Rectal smooth muscle tissue (tissue), 1 donor: Measurements from ENCODE around the gene PHLDB2.

Experiments
- H3K27ac ChIP-seq: one replicate; pipeline ENCODE4 v1.7.0; 2013; ENCODE audit warnings: low read depth, low read length, inconsistent platforms
- H3K27me3 ChIP-seq: one replicate; pipeline ENCODE4 v1.7.0; 2013; ENCODE audit warnings: low read length; ENCODE audit not compliant: control insufficient read depth, insufficient read depth
- H3K36me3 ChIP-seq: one replicate; pipeline ENCODE4 v1.7.0; 2013; ENCODE audit warnings: low read length; ENCODE audit not compliant: control insufficient read depth, insufficient read depth
- H3K4me1 ChIP-seq: one replicate; pipeline ENCODE4 v1.7.0; 2013; ENCODE audit warnings: low read length; ENCODE audit not compliant: control insufficient read depth, insufficient read depth
- H3K4me3 ChIP-seq: one replicate; pipeline ENCODE4 v1.7.0; 2013; ENCODE audit warnings: low read length
- H3K9ac ChIP-seq: one replicate; pipeline ENCODE4 v1.7.0; 2013; ENCODE audit warnings: low read length

The PHLDB2 gene

GRCh38 chr3:111853068-111853467 lies 6.0 kb upstream of the PHLDB2 start:
- Histone ChIP-seq H3K4me1 (peaks cover 11% of the 10 kb centered on the region), H3K27me3 (no peaks in the 10 kb centered on the region), H3K9ac (no peak overlapping the region), H3K36me3 (no peaks in the 10 kb centered on the region), H3K4me3 (no peak overlapping the region), H3K27ac (no peak overlapping the region)

GRCh38 chr3:111854990-111855389 lies 4.1 kb upstream of the PHLDB2 start:
- no peak overlapping the region for H3K9ac ChIP-seq
- no peak overlapping the region for H3K4me3 ChIP-seq
- H3K36me3 ChIP-seq, result no peaks in the 10 kb centered on the region
- peaks cover 11% of the 10 kb centered on the region for H3K4me1 ChIP-seq
- no peak overlapping the region for H3K27ac ChIP-seq
- no peaks in the 10 kb centered on the region for H3K27me3 ChIP-seq

- H3K36me3 ChIP-seq, result no peaks in the 10 kb centered on the region
- H3K4me3 ChIP-seq, result no peak overlapping the region
- H3K9ac ChIP-seq, result no peak overlapping the region
- no peaks in the 10 kb centered on the region for H3K27me3 ChIP-seq
- peak overlapping the region; percentile 40 for H3K27ac ChIP-seq
- H3K4me1 ChIP-seq, result peaks cover 11% of the 10 kb centered on the region
Observed at GRCh38 chr3:111856501-111856900, 2.6 kb upstream of the PHLDB2 start.

GRCh38 chr3:111857474-111857873 lies 1.6 kb upstream of the PHLDB2 start:
- Histone ChIP-seq H3K27me3 (no peaks in the 10 kb centered on the region), H3K4me3 (no peak overlapping the region), H3K36me3 (no peaks in the 10 kb centered on the region), H3K27ac (no peak overlapping the region), H3K4me1 (peaks cover 11% of the 10 kb centered on the region), H3K9ac (no peak overlapping the region)

- peak overlapping the region; percentile 79 for H3K4me3 ChIP-seq
- H3K4me1 ChIP-seq, result peaks cover 9% of the 10 kb centered on the region
- no peaks in the 10 kb centered on the region for H3K36me3 ChIP-seq
- H3K27me3 ChIP-seq, result no peaks in the 10 kb centered on the region
- peak overlapping the region; percentile 97 for H3K27ac ChIP-seq
- no peak overlapping the region for H3K9ac ChIP-seq
Observed at GRCh38 chr3:111858642-111859041, 423 bp upstream of the PHLDB2 start.

- Histone ChIP-seq H3K9ac (peak overlapping the region; percentile 80), H3K4me1 (peaks cover 24% of the 10 kb centered on the region), H3K27me3 (no peaks in the 10 kb centered on the region), H3K4me3 (peak overlapping the region; percentile 79), H3K27ac (peak overlapping the region; percentile 97), H3K36me3 (no peaks in the 10 kb centered on the region)
Observed at GRCh38 chr3:111859974-111860859, 1.2 kb downstream of the PHLDB2 start.

GRCh38 chr3:111861391-111861790 lies 2.3 kb downstream of the PHLDB2 start:
- Histone ChIP-seq H3K27me3 (no peaks in the 10 kb centered on the region), H3K27ac (peak overlapping the region; percentile 97), H3K4me3 (peak overlapping the region; percentile 38)

GRCh38 chr3:111862415-111862814 lies 3.4 kb downstream of the PHLDB2 start:
- H3K27me3 ChIP-seq, result no peaks in the 10 kb centered on the region
- no peak overlapping the region for H3K4me3 ChIP-seq
- no peaks in the 10 kb centered on the region for H3K36me3 ChIP-seq
- H3K4me1 ChIP-seq, result peaks cover 29% of the 10 kb centered on the region
- H3K9ac ChIP-seq, result no peak overlapping the region
- peak overlapping the region; percentile 79 for H3K27ac ChIP-seq

More at GRCh38 chr3:111861391-111861790, 2.3 kb downstream of the PHLDB2 start:
- peaks cover 25% of the 10 kb centered on the region for H3K4me1 ChIP-seq
- no peaks in the 10 kb centered on the region for H3K36me3 ChIP-seq
- no peak overlapping the region for H3K9ac ChIP-seq

- Histone ChIP-seq H3K36me3 (no peaks in the 10 kb centered on the region), H3K27me3 (no peaks in the 10 kb centered on the region), H3K9ac (no peak overlapping the region), H3K4me1 (peaks cover 32% of the 10 kb centered on the region), H3K27ac (peak overlapping the region; percentile 79), H3K4me3 (no peak overlapping the region)
Observed at GRCh38 chr3:111862974-111863373, 3.9 kb downstream of the PHLDB2 start.

GRCh38 chr3:111863942-111864694 lies 5.1 kb downstream of the PHLDB2 start:
- Histone ChIP-seq H3K4me3 (no peak overlapping the region), H3K27me3 (no peaks in the 10 kb centered on the region), H3K36me3 (no peaks in the 10 kb centered on the region), H3K27ac (peak overlapping the region; percentile 79), H3K9ac (no peak overlapping the region), H3K4me1 (peaks cover 34% of the 10 kb centered on the region)

GRCh38 chr3:111864821-111865656 lies 6.0 kb downstream of the PHLDB2 start:
- H3K9ac ChIP-seq, result no peak overlapping the region
- peak overlapping the region; percentile 79 for H3K27ac ChIP-seq
- H3K4me3 ChIP-seq, result peak overlapping the region; percentile 7
- no peaks in the 10 kb centered on the region for H3K27me3 ChIP-seq
- no peaks in the 10 kb centered on the region for H3K36me3 ChIP-seq
- peaks cover 34% of the 10 kb centered on the region for H3K4me1 ChIP-seq

GRCh38 chr3:111867889-111868426 lies 8.9 kb downstream of the PHLDB2 start:
- Histone ChIP-seq H3K27me3 (no peaks in the 10 kb centered on the region), H3K36me3 (no peaks in the 10 kb centered on the region), H3K4me1 (peaks cover 31% of the 10 kb centered on the region), H3K4me3 (no peak overlapping the region), H3K27ac (peak overlapping the region; percentile 13), H3K9ac (no peak overlapping the region)
